HG03575 (cell line): ENCODE data around the gene PCP4.

Experiments used
- ATAC-seq: cut with Tn5 transposase; IDR thresholded peaks from one replicate; pipeline ENCODE4 v1.9.1; 2021; ENCODE audit not compliant: unreplicated experiment, insufficient number of reproducible peaks, low FRiP score; ENCODE audit errors: extremely low read depth

Gene PCP4

GRCh38 chr21:39961251-39961650 is 94.0 kb downstream of the PCP4 start:
- no peak for ATAC-seq

DNA sequence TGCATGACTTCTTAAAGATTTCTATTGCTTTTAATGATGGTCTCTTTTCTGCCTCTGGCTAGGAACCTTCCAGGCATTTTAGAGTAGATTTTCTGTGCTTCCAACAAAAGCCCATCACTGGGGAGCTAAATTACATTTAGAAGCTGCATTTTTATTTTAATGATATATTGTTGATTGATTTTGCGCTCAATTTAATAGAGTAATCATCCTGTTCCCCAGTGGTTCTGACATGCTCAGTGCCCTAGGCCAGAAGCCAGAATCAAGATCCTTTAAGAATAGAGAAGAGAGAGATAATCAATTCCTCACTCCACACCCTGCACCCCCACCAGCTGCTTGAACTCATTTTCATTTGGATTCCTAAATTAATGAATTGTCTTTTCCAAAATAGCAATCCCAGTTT is 97.8 kb downstream of the PCP4 start:
- no peak for ATAC-seq

GRCh38 chr21:39966786-39967185 is 99.5 kb downstream of the PCP4 start:
- ATAC-seq = no peak

- no peak for ATAC-seq
Observed at GRCh38 chr21:39968010-39968409, 100.8 kb downstream of the PCP4 start.

- no peak for ATAC-seq
Observed at GRCh38 chr21:39969691-39970364, 102.6 kb downstream of the PCP4 start.

DNA sequence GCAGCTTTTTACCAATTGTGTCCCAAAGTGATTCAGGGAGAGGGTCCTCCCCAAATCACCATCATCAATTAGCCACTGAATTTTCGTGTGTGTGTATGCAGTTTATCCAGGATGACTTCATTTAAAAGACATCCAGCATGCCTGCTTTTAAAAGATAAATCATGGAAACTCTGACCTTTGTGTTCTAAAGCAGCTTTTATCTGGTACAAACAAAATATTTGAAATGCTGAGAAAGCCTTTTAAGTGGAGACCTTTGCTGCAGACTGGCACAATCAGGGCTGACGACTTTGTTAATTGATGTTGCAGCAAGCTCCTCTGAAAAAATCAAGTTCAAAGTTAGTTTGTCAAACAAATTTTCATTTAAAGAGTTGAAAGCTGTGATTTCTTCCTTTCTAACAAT is 104.7 kb downstream of the PCP4 start:
- ATAC-seq = no peak

- no peak for ATAC-seq
Observed at GRCh38 chr21:39972471-39972870, 105.2 kb downstream of the PCP4 start.

DNA sequence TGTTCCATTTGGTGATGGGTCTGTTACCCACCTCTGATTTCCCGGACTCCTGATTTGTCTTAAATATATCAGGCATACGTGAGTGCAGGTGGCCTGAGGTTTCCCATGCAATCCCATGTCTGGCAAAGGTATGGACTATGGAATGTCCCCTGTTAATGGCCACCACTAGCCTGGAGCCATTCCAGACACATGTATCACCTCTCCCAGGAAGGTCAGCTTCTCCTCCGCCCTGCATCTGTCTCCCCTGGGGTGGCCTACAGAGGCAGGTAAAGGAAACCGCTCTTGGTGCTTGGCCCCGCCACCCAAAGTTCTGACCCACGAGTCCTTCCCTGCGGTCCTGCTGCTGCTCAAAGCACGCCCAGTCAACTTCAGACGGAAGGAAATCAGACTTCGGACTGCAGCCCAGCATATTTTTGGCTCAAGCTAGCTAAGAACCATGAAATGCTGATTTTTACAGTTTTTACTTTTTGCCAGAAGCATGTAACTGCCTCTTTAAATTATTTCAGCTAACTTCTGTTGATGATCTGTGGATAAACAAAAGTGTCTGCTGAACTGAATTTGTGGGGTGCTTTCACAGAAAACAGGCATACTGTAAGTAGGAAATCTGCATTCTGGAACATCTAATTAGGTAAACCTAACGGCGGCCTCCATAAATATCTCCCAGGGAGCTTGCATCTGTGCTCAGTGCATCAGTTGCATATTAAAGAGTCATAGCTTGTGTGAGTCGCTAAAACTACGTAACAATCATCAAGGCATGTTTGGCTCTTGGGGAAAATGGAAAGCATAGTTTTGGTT is 105.9 kb downstream of the PCP4 start:
- ATAC-seq = no peak

- no peak for ATAC-seq
Observed at GRCh38 chr21:39976800-39977199, 109.6 kb downstream of the PCP4 start.
